ENCODE measurements around the gene ZNF500. TPM values are rescaled to one million over a fixed set of nuclear protein-coding genes. Genes with fewer than 3 reads are reported as not detected.

The ZNF500 gene
- total RNA-seq, 1 experiment from 2014 or later, result 18.3 TPM

DNA sequence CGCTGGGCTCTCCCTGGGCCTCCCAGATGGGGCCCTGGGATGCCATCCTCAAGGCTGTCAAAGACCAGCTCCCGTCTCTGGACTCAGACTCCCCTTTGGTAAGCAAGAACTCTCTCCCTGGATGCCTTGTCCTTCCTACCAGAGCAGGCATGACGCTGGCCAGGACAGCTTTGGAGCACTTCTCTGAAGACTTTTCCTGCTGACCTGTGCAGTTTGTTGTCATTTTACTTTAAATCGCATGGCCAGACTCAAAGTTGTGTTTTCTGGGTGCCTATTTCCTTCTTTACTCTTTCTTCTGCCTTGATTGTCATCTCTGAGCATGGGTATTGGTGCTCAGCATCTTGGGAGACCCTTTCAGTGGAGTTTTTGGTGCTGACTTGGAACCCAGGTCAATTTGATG, 30.4 kb downstream of the ZNF500 start:
- Histone ChIP-seq H4K5ac (ENCODE audit: insufficient read length, low read depth, low read length) (no peak overlapping the region), H2BK20ac (ENCODE audit: low read depth, low read length, poor library complexity, severe bottlenecking) (no peak overlapping the region), H3K4me2 (ENCODE audit: insufficient read depth, insufficient read length, low read length) (no peak overlapping the region), H4K8ac (replicated peaks; ENCODE audit: insufficient read length, low read depth, low read length) (no peak overlapping the region), H3T11ph (ENCODE audit: low read length) (no peak overlapping the region), H2BK120ac (ENCODE audit: low read depth, low read length, poor library complexity, severe bottlenecking) (no peak overlapping the region), H3K23ac (ENCODE audit: insufficient read length, low read depth, low read length) (no peak overlapping the region), H2BK15ac (ENCODE audit: low read depth, low read length) (no peak overlapping the region), H2AFZ (ENCODE audit: low read length) (no peak overlapping the region), H3K79me2 (ENCODE audit: insufficient read depth, low read length) (peaks cover 2% of the 10 kb centered on the region; the same call in 1 of the 2 replicates), H3K4me1 (ENCODE audit: insufficient read depth, low read length) (no peaks in the 10 kb centered on the region), H4K91ac (ENCODE audit: insufficient read length, low read depth, low read length) (no peak overlapping the region), H3K79me1 (ENCODE audit: insufficient read depth, low read depth, low read length, poor library complexity, severe bottlenecking) (peaks cover 3% of the 10 kb centered on the region), H3K14ac (ENCODE audit: insufficient read depth, low read length) (no peak overlapping the region), H2BK5ac (ENCODE audit: insufficient read length, low read length) (no peak overlapping the region), H3K27ac (ENCODE audit: insufficient read length, low read depth, low read length) (no peak overlapping the region), H4K20me1 (ENCODE audit: control insufficient read depth, insufficient read depth, insufficient read length) (no peaks in the 10 kb centered on the region), H3K56ac (ENCODE audit: insufficient read length, low read depth, low read length) (no peak overlapping the region), H3K4ac (ENCODE audit: low read depth, low read length) (no peak overlapping the region), H3K9ac (ENCODE audit: extremely low read depth, insufficient read length, low read length) (no peak overlapping the region), H2BK12ac (ENCODE audit: insufficient read length, low read depth, low read length) (no peak overlapping the region), H3K18ac (ENCODE audit: insufficient read length, low read depth, low read length) (no peak overlapping the region), H2AK5ac (ENCODE audit: insufficient read length, low read length) (no peak overlapping the region), H3K27me3 (ENCODE audit: insufficient read depth, low read length) (no peaks in the 10 kb centered on the region), H3K23me2 (ENCODE audit: insufficient read length, low read depth, low read length, poor library complexity, severe bottlenecking) (peaks cover 9% of the 10 kb centered on the region), H3K9me3 (ENCODE audit: control insufficient read depth, low read depth, low read length) (no peaks in the 10 kb centered on the region)
- no peak overlapping the region for H3K27ac Mint-ChIP-seq
- no peak for TF ChIP-seq CTCF (conservative IDR thresholded peaks at IDR 0.05)
- H3K36me3 Mint-ChIP-seq (ENCODE audit: insufficient read depth in 1 of 3, low read depth in 3 of 3), result no peaks in the 10 kb centered on the region; a peak in 1 of 7 replicates
- peaks cover 8 to 12% of the 10 kb centered on the region in 2 experiments for H3K4me1 Mint-ChIP-seq
- no CpG with 5 or more reads among the region's 4 CpGs for WGBS (ENCODE audit: extremely low coverage, insufficient read length, low lambda C conversion rate)
- no peaks in the 10 kb centered on the region for H3K9me3 Mint-ChIP-seq
- H3K4me3 Mint-ChIP-seq, result no peak overlapping the region; a peak in 1 of 5 replicates
- H3K27me3 Mint-ChIP-seq (ENCODE audit: low read depth), result peaks cover 4% of the 10 kb centered on the region
- no peak for DNase-seq

All from H9 (cell line).